Measurements from ENCODE around the gene GALNT14.

GRCh38 chr2:31049264-31049663, 89.0 kb downstream of the GALNT14 start:
- TF ChIP-seq CTCF (IDR thresholded peaks at IDR 0.05; ENCODE audit: borderline replicate concordance, extremely low read depth, low read length, poor library complexity, severe bottlenecking) (no peak), EZH2 (IDR thresholded peaks at IDR 0.05; ENCODE audit: borderline replicate concordance, low read depth, low read length, severe bottlenecking) (no peak)
